Trophoblast cell (in vitro differentiated cells and primary cell): ENCODE data around the gene AOPEP.

Experiments
- DNase-seq, 2 donors: peaks; one replicate each; pipeline ENCODE4 v3.0.0-alpha.2; 2016
- H2AFZ ChIP-seq: 2 replicates; pipeline ENCODE4 v1.6.1; 2013; ENCODE audit warnings: low read length, moderate library complexity, mild to moderate bottlenecking; ENCODE audit not compliant: insufficient read depth, poor library complexity
- H2AK5ac ChIP-seq: 2 replicates; pipeline ENCODE4 v1.6.1; 2013; ENCODE audit warnings: mild to moderate bottlenecking, low read length
- H2BK120ac ChIP-seq: 2 replicates; pipeline ENCODE4 v1.6.1; 2013; ENCODE audit warnings: low read length, mild to moderate bottlenecking, moderate library complexity; ENCODE audit not compliant: insufficient read depth, poor library complexity
- H2BK12ac ChIP-seq: 2 replicates; pipeline ENCODE4 v1.6.1; 2013; ENCODE audit warnings: mild to moderate bottlenecking, low read length, moderate library complexity
- H2BK5ac ChIP-seq: 2 replicates; pipeline ENCODE4 v1.6.1; 2013; ENCODE audit warnings: low read length, low read depth, moderate library complexity, mild to moderate bottlenecking; ENCODE audit not compliant: poor library complexity
- H3K14ac ChIP-seq: 2 replicates; pipeline ENCODE4 v1.6.1; 2013; ENCODE audit warnings: mild to moderate bottlenecking, low read length
- H3K18ac ChIP-seq: 2 replicates; pipeline ENCODE4 v1.6.1; 2013; ENCODE audit warnings: mild to moderate bottlenecking, low read length
- H3K23ac ChIP-seq: 2 replicates; pipeline ENCODE4 v1.6.1; 2013; ENCODE audit warnings: low read length
- H3K27ac ChIP-seq: 2 replicates; pipeline ENCODE4 v1.5.1; 2013; ENCODE audit warnings: low read depth, mild to moderate bottlenecking, inconsistent platforms, low read length, moderate library complexity
- H3K27me3 ChIP-seq: 2 replicates; pipeline ENCODE4 v1.6.1; 2013; ENCODE audit warnings: inconsistent platforms, mild to moderate bottlenecking, low read length, moderate library complexity; ENCODE audit not compliant: insufficient read depth
- H3K36me3 ChIP-seq, 2 experiments: 1 replicate in 1 of 2; 2 replicates in 1 of 2; pipeline ENCODE4 v1.6.1; 2013; ENCODE audit warnings: low read length in 2 of 2, mild to moderate bottlenecking in 2 of 2, moderate library complexity in 1 of 2; ENCODE audit not compliant: insufficient read depth in 2 of 2, control insufficient read depth in 1 of 2
- H3K4ac ChIP-seq: 2 replicates; pipeline ENCODE4 v1.6.1; 2013; ENCODE audit warnings: low read depth, mild to moderate bottlenecking, low read length, moderate library complexity
- H3K4me1 ChIP-seq, 2 experiments: 1 replicate in 1 of 2; 2 replicates in 1 of 2; pipeline ENCODE4 v1.6.1; 2013; ENCODE audit warnings: low read length in 2 of 2, mild to moderate bottlenecking in 2 of 2, moderate library complexity in 1 of 2; ENCODE audit not compliant: insufficient read depth in 2 of 2, control insufficient read depth in 1 of 2
- H3K4me2 ChIP-seq: 2 replicates; pipeline ENCODE4 v1.6.1; 2013; ENCODE audit warnings: inconsistent platforms, mild to moderate bottlenecking, low read length, moderate library complexity
- H3K4me3 ChIP-seq: 2 replicates; pipeline ENCODE4 v1.5.1; 2013; ENCODE audit warnings: mild to moderate bottlenecking, low read depth, low read length, inconsistent platforms
- H3K79me1 ChIP-seq: one replicate; pipeline ENCODE4 v1.6.1; 2013; ENCODE audit warnings: low read length
- H3K79me2 ChIP-seq: 2 replicates; pipeline ENCODE4 v1.6.1; 2013; ENCODE audit warnings: low read length, mild to moderate bottlenecking; ENCODE audit not compliant: control insufficient read depth, insufficient read depth, poor library complexity
- H3K9ac ChIP-seq: 2 replicates; pipeline ENCODE4 v1.6.1; 2013; ENCODE audit warnings: mild to moderate bottlenecking, low read length
- H3K9me3 ChIP-seq: 2 replicates; pipeline ENCODE4 v1.6.1; 2013; ENCODE audit warnings: low read depth, mild to moderate bottlenecking, control low read depth, inconsistent platforms, low read length; ENCODE audit not compliant: insufficient read depth
- H4K12ac ChIP-seq: 2 replicates; pipeline ENCODE4 v1.6.1; 2013; ENCODE audit warnings: low read depth, mild to moderate bottlenecking, low read length, moderate library complexity
- H4K8ac ChIP-seq: 2 replicates; pipeline ENCODE4 v1.6.1; 2013; ENCODE audit warnings: low read depth, mild to moderate bottlenecking, low read length, moderate library complexity
- H4K91ac ChIP-seq: one replicate; pipeline ENCODE4 v1.6.1; 2013; ENCODE audit warnings: low read depth, mild to moderate bottlenecking, low read length, moderate library complexity
- WGBS: extraction: QIAGEN DNeasy Blood & Tissue Kit; methylation state at CpG from one replicate; pipeline ENCODE4 v1.1.7; 2013; ENCODE audit warnings: missing lambda C conversion rate; ENCODE audit not compliant: insufficient read length, insufficient coverage; ENCODE audit errors: extremely low coverage; 5-methylcytosine and 5-hydroxymethylcytosine counted together

Gene AOPEP

GRCh38 chr9:94909965-94910730 is 183.6 kb downstream of the AOPEP start:
- H4K12ac ChIP-seq: no peak overlapping the region
- H3K36me3 ChIP-seq: no peaks in the 10 kb centered on the region
- H3K9ac ChIP-seq: no peak overlapping the region
- no peak overlapping the region for H3K18ac ChIP-seq
- no peak for DNase-seq
- peaks cover 24% of the 10 kb centered on the region for H3K79me1 ChIP-seq
- no peaks in the 10 kb centered on the region for H3K27me3 ChIP-seq
- H3K9me3 ChIP-seq: peaks cover 1% of the 10 kb centered on the region
- H3K23ac ChIP-seq: no peak overlapping the region
- H2BK5ac ChIP-seq: no peak overlapping the region
- H3K4me1 ChIP-seq: peaks cover 25 to 43% of the 10 kb centered on the region in 2 experiments
- peaks cover 4% of the 10 kb centered on the region for H3K79me2 ChIP-seq
- no peak overlapping the region for H3K27ac ChIP-seq
- H4K8ac ChIP-seq: no peak overlapping the region
- no peak overlapping the region for H3K4me2 ChIP-seq
- no CpG with 5 or more reads among the region's 20 CpGs for WGBS
- no peak overlapping the region for H3K4ac ChIP-seq
- H2AK5ac ChIP-seq: peak overlapping the region; percentile 27
- peak overlapping the region; percentile 15 for H2BK12ac ChIP-seq
- no peak overlapping the region for H2BK120ac ChIP-seq
- no peak overlapping the region for H2AFZ ChIP-seq
- no peak overlapping the region for H3K4me3 ChIP-seq
- H3K14ac ChIP-seq: no peak overlapping the region
- peak overlapping the region; percentile 22 for H4K91ac ChIP-seq

- Histone ChIP-seq H3K14ac (no peak overlapping the region), H3K9ac (no peak overlapping the region), H3K4ac (no peak overlapping the region), H2BK5ac (no peak overlapping the region), H3K18ac (no peak overlapping the region), H4K8ac (no peak overlapping the region), H3K79me2 (peaks cover 6% of the 10 kb centered on the region), H2AFZ (no peak overlapping the region), H3K23ac (no peak overlapping the region), H3K36me3 (no peaks in the 10 kb centered on the region), H3K27me3 (no peaks in the 10 kb centered on the region), H2AK5ac (no peak overlapping the region), H3K27ac (no peak overlapping the region), H2BK120ac (no peak overlapping the region), H4K91ac (no peak overlapping the region), H3K4me1 (peaks cover 27 to 53% of the 10 kb centered on the region in 2 experiments), H3K4me2 (no peak overlapping the region), H3K9me3 (peaks cover 1% of the 10 kb centered on the region), H4K12ac (no peak overlapping the region), H3K79me1 (peaks cover 31% of the 10 kb centered on the region), H2BK12ac (no peak overlapping the region), H3K4me3 (no peak overlapping the region)
- DNase-seq: no peak
- no CpG with 5 or more reads among the region's 3 CpGs for WGBS
These were observed 184.7 kb downstream of the AOPEP start for GRCh38 chr9:94911211-94911610.

GRCh38 chr9:94911986-94912635 is 185.6 kb downstream of the AOPEP start:
- H3K18ac ChIP-seq: peak overlapping the region; percentile 17
- H4K91ac ChIP-seq: peak overlapping the region; percentile 70

GRCh38 chr9:94912700-94913249 is 186.3 kb downstream of the AOPEP start:
- Histone ChIP-seq H3K23ac (peak overlapping the region; percentile 33), H4K12ac (no peak overlapping the region), H3K14ac (peak overlapping the region; percentile 13), H3K27me3 (no peaks in the 10 kb centered on the region), H3K4me2 (no peak overlapping the region), H3K79me2 (peaks cover 6% of the 10 kb centered on the region), H3K79me1 (peaks cover 34% of the 10 kb centered on the region), H2BK120ac (peak overlapping the region; percentile 20), H2AFZ (no peak overlapping the region), H3K4ac (no peak overlapping the region), H2BK12ac (peak overlapping the region; percentile 28), H3K18ac (peak overlapping the region; percentile 17), H2AK5ac (peak overlapping the region; percentile 1), H4K8ac (peak overlapping the region; percentile 24), H3K9ac (no peak overlapping the region), H2BK5ac (peak overlapping the region; percentile 15), H3K9me3 (peaks cover 1% of the 10 kb centered on the region), H3K4me3 (no peak overlapping the region), H4K91ac (peak overlapping the region; percentile 70), H3K36me3 (no peaks in the 10 kb centered on the region), H3K27ac (peak overlapping the region; percentile 65), H3K4me1 (peaks cover 27 to 53% of the 10 kb centered on the region in 2 experiments)
- peak in 1 of 2 donors; percentile 81 for DNase-seq
- WGBS: no CpG with 5 or more reads among the region's 8 CpGs

More at GRCh38 chr9:94911986-94912635, 185.6 kb downstream of the AOPEP start:
- Histone ChIP-seq H3K79me1 (peaks cover 34% of the 10 kb centered on the region), H2BK5ac (peak overlapping the region; percentile 15), H4K8ac (no peak overlapping the region), H3K4me2 (no peak overlapping the region), H2BK120ac (peak overlapping the region; percentile 20), H3K27ac (peak overlapping the region; percentile 65), H3K4me1 (peaks cover 29 to 55% of the 10 kb centered on the region in 2 experiments), H2BK12ac (peak overlapping the region; percentile 28), H3K79me2 (peaks cover 6% of the 10 kb centered on the region), H4K12ac (no peak overlapping the region), H3K4ac (no peak overlapping the region), H3K14ac (peak overlapping the region; percentile 13), H3K23ac (peak overlapping the region; percentile 33), H2AFZ (no peak overlapping the region), H3K9me3 (peaks cover 1% of the 10 kb centered on the region), H3K4me3 (no peak overlapping the region), H3K27me3 (no peaks in the 10 kb centered on the region), H2AK5ac (peak overlapping the region; percentile 39), H3K36me3 (no peaks in the 10 kb centered on the region), H3K9ac (no peak overlapping the region)
- no CpG with 5 or more reads among the region's 11 CpGs for whole genome bisulfite sequencing
- DNase-seq: peak in 1 of 2 donors; percentile 46
